Measurements from ENCODE around the gene TCEAL3. TPM values are rescaled to one million over a fixed set of nuclear protein-coding genes. Genes with fewer than 3 reads are reported as not detected.
"Not testable (repeated sequence)": the region's sequence is repeated elsewhere in the genome, so short reads cannot be mapped to it uniquely, and the experiment has no call there.

The TCEAL3 gene
- total RNA-seq, 1 donor from 2014 or later: 12.3 TPM

DNA sequence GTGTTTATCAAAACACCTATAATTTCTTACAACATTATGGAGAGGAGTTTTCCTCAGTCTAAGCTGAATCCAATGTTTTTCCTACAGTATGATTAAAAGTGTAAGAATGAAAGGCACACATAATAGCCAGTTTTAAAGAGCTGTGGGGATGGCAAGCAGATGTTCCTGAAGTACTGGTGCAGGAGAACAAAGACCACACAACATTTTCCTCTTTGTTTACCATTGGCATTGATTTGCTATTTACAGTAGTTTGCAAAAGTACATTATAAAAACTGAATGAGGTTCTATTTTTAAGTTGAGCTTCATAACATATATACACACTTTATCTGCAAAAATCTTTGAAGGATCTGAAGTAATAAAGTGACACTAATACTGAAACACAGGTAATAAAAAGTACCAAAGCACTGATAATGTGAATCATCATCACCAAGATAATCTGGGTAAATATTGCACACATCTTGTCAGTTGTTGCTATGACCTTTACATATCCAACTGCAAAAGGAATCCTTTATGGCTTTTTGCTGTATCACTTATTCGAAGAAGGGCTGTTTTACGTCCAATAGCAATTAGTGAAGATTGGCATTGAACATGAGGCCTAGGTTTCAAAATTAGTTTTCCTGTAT, 43.5 kb downstream of the TCEAL3 start:
- DNase-seq (ENCODE audit: low spot score): no peak

DNA sequence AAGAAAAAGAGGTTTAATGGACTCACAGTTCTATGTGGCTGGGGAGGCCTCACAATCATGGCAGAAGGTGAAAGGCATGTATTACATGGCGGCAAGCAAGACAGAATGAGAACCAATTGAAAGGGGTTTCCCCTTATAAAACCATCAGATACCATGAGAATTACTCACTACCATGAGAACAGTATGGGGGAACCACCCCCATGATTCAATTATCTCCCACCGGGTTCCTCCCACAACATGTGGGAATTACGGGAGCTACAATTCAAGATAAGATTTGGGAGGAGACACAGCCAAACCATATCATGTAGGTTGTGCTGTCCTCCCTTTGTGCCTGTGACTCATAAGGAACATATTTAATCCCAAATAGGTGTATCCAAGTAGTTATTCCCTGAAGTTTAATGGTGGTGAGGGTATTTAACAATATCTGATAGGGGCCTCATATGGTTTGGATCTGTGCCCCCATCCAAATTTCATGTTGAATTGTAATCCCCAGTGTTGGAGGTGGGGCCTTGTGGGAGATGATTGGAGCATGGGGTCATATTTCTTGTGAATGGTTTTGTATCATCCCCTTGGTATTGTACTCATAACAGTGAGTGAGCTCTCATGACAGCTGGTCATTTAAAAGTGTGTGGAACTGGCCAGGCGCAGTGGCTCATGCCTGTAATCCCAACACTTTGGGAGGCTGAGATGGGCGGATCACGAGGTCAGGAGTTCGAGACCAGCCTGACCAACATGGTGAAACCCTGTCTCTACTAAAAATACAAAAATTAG, 47.7 kb downstream of the TCEAL3 start:
- not testable (repeated sequence) for H3K36me3 Mint-ChIP-seq; H3K27ac Mint-ChIP-seq; H3K4me1 Mint-ChIP-seq; H2AFZ ChIP-seq (replicated peaks); H3K9me3 Mint-ChIP-seq; H3K4me3 ChIP-seq; H3K9me3 ChIP-seq (ENCODE audit: low read depth); H3K9ac ChIP-seq; H3K27me3 ChIP-seq; H3F3A ChIP-seq (ENCODE audit: low read depth); H3K4me2 ChIP-seq; H3K79me2 ChIP-seq (ENCODE audit: low read depth); H3K27me3 Mint-ChIP-seq (ENCODE audit: insufficient read depth, low read depth); DNase-seq (ENCODE audit: low spot score); H4K20me1 ChIP-seq (ENCODE audit: low read depth); H3K4me3 Mint-ChIP-seq; H3K4me1 ChIP-seq; H3K36me3 ChIP-seq; H3K27ac ChIP-seq

More for the DNA sequence above, 43.5 kb downstream of the TCEAL3 start:
- TF ChIP-seq, protein P1, sequence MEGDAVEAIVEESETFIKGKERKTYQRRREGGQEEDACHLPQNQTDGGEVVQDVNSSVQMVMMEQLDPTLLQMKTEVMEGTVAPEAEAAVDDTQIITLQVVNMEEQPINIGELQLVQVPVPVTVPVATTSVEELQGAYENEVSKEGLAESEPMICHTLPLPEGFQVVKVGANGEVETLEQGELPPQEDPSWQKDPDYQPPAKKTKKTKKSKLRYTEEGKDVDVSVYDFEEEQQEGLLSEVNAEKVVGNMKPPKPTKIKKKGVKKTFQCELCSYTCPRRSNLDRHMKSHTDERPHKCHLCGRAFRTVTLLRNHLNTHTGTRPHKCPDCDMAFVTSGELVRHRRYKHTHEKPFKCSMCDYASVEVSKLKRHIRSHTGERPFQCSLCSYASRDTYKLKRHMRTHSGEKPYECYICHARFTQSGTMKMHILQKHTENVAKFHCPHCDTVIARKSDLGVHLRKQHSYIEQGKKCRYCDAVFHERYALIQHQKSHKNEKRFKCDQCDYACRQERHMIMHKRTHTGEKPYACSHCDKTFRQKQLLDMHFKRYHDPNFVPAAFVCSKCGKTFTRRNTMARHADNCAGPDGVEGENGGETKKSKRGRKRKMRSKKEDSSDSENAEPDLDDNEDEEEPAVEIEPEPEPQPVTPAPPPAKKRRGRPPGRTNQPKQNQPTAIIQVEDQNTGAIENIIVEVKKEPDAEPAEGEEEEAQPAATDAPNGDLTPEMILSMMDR (IDR thresholded peaks at IDR 0.05): no peak
- TF ChIP-seq EZH2phosphoT487 (IDR thresholded peaks at IDR 0.05) (no peak), EZH2 (IDR thresholded peaks at IDR 0.05) (no peak)
- Histone ChIP-seq H3K27ac (no peak overlapping the region), H3K36me3 (no peaks in the 10 kb centered on the region), H3K4me3 (no peak overlapping the region), H3K9me3 (ENCODE audit: low read depth) (no peaks in the 10 kb centered on the region), H3K4me1 (no peaks in the 10 kb centered on the region), H4K20me1 (ENCODE audit: low read depth) (no peaks in the 10 kb centered on the region), H3K79me2 (ENCODE audit: low read depth) (no peaks in the 10 kb centered on the region), H3K4me2 (no peak overlapping the region), H3K9ac (no peak overlapping the region), H3F3A (ENCODE audit: low read depth) (no peaks in the 10 kb centered on the region), H3K27me3 (no peaks in the 10 kb centered on the region), H2AFZ (replicated peaks) (no peak overlapping the region)
- Mint-ChIP-seq H3K4me1 (no peaks in the 10 kb centered on the region), H3K27ac (no peak overlapping the region), H3K27me3 (ENCODE audit: insufficient read depth, low read depth) (no peaks in the 10 kb centered on the region), H3K4me3 (no peak overlapping the region), H3K9me3 (peaks cover 8% of the 10 kb centered on the region), H3K36me3 (no peaks in the 10 kb centered on the region)

- H2AFZ ChIP-seq (replicated peaks): no peak overlapping the region
- H3F3A ChIP-seq (ENCODE audit: low read depth): no peaks in the 10 kb centered on the region
- Mint-ChIP-seq H3K27ac (no peak overlapping the region), H3K4me3 (no peak overlapping the region), H3K27me3 (ENCODE audit: insufficient read depth, low read depth) (no peaks in the 10 kb centered on the region), H3K9me3 (peaks cover 2% of the 10 kb centered on the region), H3K4me1 (no peaks in the 10 kb centered on the region), H3K36me3 (no peaks in the 10 kb centered on the region)
- H3K4me2 ChIP-seq: no peak overlapping the region
- H4K20me1 ChIP-seq (ENCODE audit: low read depth): no peaks in the 10 kb centered on the region
- TF ChIP-seq, protein P1 (IDR thresholded peaks at IDR 0.05): no peak
- TF ChIP-seq EZH2 (IDR thresholded peaks at IDR 0.05) (no peak), EZH2phosphoT487 (IDR thresholded peaks at IDR 0.05) (no peak)
- H3K27ac ChIP-seq: no peak overlapping the region
- H3K4me1 ChIP-seq: no peaks in the 10 kb centered on the region
- no peaks in the 10 kb centered on the region for H3K79me2 ChIP-seq (ENCODE audit: low read depth)
- no peaks in the 10 kb centered on the region for H3K27me3 ChIP-seq
- H3K9me3 ChIP-seq (ENCODE audit: low read depth): no peaks in the 10 kb centered on the region
- DNase-seq (ENCODE audit: low spot score): no peak
- H3K36me3 ChIP-seq: no peaks in the 10 kb centered on the region
- H3K9ac ChIP-seq: no peak overlapping the region
- no peak overlapping the region for H3K4me3 ChIP-seq
These were observed 48.9 kb downstream of the TCEAL3 start for GRCh38 chrX:103656617-103657016.

- DNase-seq (ENCODE audit: low spot score); H3K4me2 ChIP-seq; H4K20me1 ChIP-seq (ENCODE audit: low read depth); H3K4me3 Mint-ChIP-seq; H3K9me3 ChIP-seq (ENCODE audit: low read depth); H3K4me1 Mint-ChIP-seq; H3K27ac ChIP-seq; H3K4me1 ChIP-seq; H3K9ac ChIP-seq; H3K27ac Mint-ChIP-seq; H2AFZ ChIP-seq (replicated peaks); H3K27me3 Mint-ChIP-seq (ENCODE audit: insufficient read depth, low read depth); H3K4me3 ChIP-seq; H3K79me2 ChIP-seq (ENCODE audit: low read depth); H3K36me3 Mint-ChIP-seq; H3K36me3 ChIP-seq; H3K27me3 ChIP-seq; H3F3A ChIP-seq (ENCODE audit: low read depth); H3K9me3 Mint-ChIP-seq: not testable (repeated sequence)
These were observed 49.3 kb downstream of the TCEAL3 start for GRCh38 chrX:103657066-103657465.

All from neural progenitor cell (in vitro differentiated cells).